Middle frontal gyrus (tissue), 1 donor: ENCODE data around the gene GABPB2.

ENCODE experiments used
- DNase-seq: peaks from one replicate; pipeline ENCODE4 v3.0.0-alpha.2; 2015; ENCODE audit warnings: low spot score; ENCODE audit errors: extremely low spot score

GABPB2 gene

GRCh38 chr1:151133018-151133806 is 62.7 kb downstream of the GABPB2 start:
- no peak for DNase-seq

- no peak for DNase-seq
Measured at GRCh38 chr1:151134396-151134795, 63.8 kb downstream of the GABPB2 start.

- no peak for DNase-seq
Measured at GRCh38 chr1:151134991-151135390, 64.4 kb downstream of the GABPB2 start.

- DNase-seq = no peak
Measured at GRCh38 chr1:151135433-151136385, 65.1 kb downstream of the GABPB2 start.

DNA sequence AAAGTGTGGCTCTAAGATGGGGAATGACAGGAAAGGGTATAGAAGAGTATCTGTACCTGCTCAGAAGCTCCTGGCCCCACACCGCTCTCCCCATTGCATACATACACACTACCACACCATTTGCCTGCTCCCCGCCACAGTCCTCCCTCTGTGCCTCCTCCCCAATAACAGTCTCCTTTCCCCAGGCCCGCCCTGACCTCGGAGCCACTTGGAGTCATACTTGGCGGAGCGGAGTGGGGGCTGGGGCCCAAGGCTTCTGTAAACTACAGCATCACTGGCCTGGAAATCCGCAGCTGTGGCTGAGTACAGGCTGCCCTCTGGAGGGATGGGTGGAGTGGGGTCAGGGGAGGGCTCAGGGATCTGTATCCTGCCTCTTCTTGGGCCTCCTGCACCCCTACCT is 67.2 kb downstream of the GABPB2 start:
- DNase-seq = no peak

DNA sequence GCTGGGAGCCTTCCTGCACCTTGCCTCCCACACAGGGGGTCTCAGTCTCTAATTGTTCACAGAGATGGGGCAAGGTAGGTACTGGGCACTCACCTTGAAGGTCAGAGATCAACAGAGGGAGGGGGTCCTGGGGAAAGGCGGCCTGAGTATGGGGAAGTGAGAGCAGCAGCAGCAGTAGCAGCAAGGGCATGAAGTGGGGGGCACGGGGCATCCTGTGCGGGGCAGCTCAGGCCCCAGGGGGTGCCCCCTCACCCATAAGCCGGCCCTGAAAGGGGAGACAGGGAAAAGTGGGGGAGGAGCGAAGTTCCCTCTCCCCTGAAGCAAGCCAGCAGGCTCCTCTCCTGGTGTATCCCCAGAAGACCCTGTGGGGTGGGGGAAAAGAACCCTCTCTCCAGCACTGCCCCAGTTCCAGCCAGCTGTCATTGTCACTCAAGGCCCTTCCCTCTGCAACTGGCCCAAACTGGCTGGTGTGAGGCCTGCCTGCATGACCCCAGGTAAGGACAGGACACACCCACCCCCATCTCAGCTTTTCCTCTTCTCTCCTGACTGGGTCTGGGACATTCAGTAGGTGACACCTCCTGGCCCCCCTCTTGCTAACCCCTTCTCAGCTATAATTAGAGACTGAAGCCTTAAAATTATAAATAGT is 72.0 kb downstream of the GABPB2 start:
- DNase-seq = no peak

GRCh38 chr1:151143057-151143435 is 72.5 kb downstream of the GABPB2 start:
- no peak for DNase-seq

- no peak for DNase-seq
Measured at GRCh38 chr1:151143986-151144385, 73.4 kb downstream of the GABPB2 start.

DNA sequence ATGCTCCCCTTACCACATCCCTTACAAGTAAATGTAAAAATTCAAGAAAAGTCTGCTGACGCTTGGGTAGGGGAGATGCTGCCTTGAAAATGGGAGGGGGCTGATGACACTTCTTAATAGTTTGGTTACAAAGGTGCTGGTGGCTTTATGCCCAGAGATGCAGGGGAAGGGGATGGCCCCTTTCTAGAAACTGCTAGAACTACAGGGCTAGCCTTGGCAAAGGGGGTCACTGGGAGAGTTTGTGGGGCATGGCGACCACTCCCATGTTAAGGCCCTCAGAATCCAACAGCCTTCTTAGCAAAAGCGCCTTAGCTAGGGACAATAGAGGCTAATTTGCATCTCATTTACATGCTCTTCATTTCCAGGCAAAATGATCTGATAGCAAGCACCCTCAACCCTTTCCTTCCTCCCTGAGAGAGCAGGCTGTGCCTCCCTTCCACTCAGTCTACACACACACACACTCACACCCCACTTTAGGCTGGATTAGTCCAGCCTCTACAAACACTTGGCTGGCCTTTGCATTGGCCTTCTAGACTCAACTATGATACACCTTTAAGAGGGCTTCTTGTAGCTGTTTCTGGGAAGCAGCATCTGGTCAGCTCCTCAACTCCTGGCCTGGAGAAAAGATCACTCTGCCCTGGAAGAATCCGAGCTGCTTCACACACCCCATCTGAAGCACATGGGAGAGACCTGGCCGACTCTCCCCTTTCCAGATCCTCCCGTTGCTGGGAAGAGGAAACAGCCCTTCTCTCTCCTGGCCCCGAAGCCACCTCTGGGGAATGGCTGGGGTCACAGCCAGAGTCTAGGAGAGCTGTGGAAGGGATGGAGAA is 74.1 kb downstream of the GABPB2 start:
- DNase-seq = no peak

- no peak for DNase-seq
Measured at GRCh38 chr1:151145304-151146071, 74.9 kb downstream of the GABPB2 start.

DNA sequence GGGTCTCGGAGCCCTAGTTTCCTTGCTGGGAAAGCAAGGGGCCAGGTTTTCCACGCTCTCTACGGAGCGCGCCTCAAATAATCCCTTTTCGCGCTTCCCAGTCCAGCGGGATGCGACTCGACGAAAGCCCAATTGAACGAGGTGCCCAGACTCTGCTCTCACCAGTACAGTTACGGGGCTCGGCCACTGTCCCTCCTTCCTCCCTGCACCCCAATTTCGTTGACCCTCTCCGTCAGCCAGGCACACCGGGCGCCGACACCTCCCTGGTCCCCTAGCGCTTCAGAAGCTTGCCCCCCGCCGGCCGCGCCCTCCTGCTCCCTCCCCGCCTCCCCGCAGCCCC is 75.5 kb downstream of the GABPB2 start:
- DNase-seq = no peak

GRCh38 chr1:151146412-151147131 is 76.0 kb downstream of the GABPB2 start, which contains the start of gene SEMA6C:
Gene SEMA6C, minus strand, starts transcription at chr1:151146631. Its CDS starts 4,010 bp downstream, at chr1:151142621.
- peak; percentile 89 for DNase-seq

DNA sequence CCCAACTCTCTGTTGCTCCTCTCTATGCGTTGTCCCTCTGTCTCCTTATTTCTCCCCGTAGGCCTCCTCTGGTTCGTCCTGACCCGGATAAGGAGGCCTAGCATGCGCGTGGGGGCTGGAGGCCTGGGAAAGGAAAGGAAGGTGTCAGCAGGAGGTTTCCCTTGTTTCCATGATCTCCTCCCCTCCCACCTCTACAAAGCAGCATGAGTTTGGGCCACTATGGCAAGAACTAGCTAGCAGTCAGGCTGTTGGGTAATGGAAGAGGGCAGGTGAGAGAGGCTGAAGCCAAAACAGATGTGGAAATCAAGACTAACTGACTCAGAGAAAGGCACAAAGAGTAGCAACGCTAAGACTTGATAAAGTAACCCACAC is 76.6 kb downstream of the GABPB2 start:
- no peak for DNase-seq

DNA sequence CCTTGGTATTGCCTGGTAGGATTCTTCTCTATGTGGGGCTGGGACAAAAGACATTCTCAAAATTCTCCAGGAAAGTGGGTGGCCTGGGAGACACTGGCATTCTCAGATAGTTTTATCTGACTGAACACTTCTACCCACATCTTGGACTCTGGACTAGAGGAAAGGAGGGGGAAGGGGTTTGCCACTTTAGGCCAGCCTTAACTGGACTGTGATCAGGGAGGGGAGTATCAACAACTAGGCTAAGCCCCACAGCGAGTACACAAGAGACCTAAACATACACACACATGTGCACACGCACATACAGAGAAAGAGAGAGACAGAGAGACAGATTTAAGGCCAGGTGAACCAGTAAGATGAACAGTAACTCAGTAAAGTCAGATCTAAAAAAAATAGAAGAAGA is 77.1 kb downstream of the GABPB2 start:
- no peak for DNase-seq

GRCh38 chr1:151156515-151156819 is 85.9 kb downstream of the GABPB2 start, which contains the start of gene TNFAIP8L2:
Gene TNFAIP8L2, plus strand, starts transcription at chr1:151156649. Its CDS starts 2,049 bp downstream, at chr1:151158698.
- no peak for DNase-seq

GRCh38 chr1:151157067-151157531 is 86.5 kb downstream of the GABPB2 start:
- no peak for DNase-seq

- DNase-seq = no peak
Measured at GRCh38 chr1:151158326-151158725, 87.8 kb downstream of the GABPB2 start.

- no peak for DNase-seq
Measured at GRCh38 chr1:151158751-151159251, 88.2 kb downstream of the GABPB2 start.

DNA sequence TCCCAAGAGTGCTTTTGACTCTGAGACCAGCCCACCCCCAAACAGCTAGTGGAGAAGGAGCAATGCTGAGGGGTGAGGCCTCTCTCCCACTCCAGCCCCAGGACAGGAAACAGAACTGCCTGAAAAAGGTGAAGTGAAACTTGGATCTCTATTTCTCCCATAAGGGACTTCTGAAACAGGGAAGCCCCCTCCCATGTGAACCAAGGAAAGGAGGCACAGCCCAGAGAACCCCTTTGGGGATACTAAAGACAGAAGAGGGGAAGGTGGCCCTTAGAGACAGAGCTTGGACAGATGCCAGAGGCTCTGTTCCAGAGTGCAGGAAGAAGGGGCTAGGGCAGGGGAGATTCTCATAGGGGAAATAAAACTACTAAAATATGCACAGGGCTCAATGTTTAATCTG is 88.8 kb downstream of the GABPB2 start:
- DNase-seq = no peak
